LNCaP clone FGC (cell line): ENCODE measurements around the gene MYEOV.

Experiments used
- DNase-seq: peaks from one replicate; pipeline ENCODE4 v3.0.0-alpha.2; 2011; ENCODE audit warnings: low read depth
- H3K4me3 ChIP-seq: 2 replicates; pipeline ENCODE4 v1.5.1; 2011; ENCODE audit warnings: mild to moderate bottlenecking, low read depth, low read length, control low read depth
- CTCF ChIP-seq: IDR thresholded peaks from 2 replicates; pipeline ENCODE4 v1.5.1; 2012; ENCODE audit warnings: mild to moderate bottlenecking; ENCODE audit not compliant: control insufficient read depth, insufficient read depth; ENCODE audit errors: extremely low read depth

Gene MYEOV

GRCh38 chr11:69339983-69340565 lies 46.1 kb downstream of the MYEOV start:
- H3K4me3 ChIP-seq: no peak overlapping the region
- no peak for TF ChIP-seq CTCF
- DNase-seq: no peak

- DNase-seq: no peak
- no peak for TF ChIP-seq CTCF
- no peak overlapping the region for H3K4me3 ChIP-seq
Observed at GRCh38 chr11:69342588-69343330, 48.8 kb downstream of the MYEOV start.

GRCh38 chr11:69343401-69344321 lies 49.7 kb downstream of the MYEOV start:
- no peak for DNase-seq
- no peak overlapping the region for H3K4me3 ChIP-seq
- TF ChIP-seq CTCF: no peak

GRCh38 chr11:69344570-69345145 lies 50.7 kb downstream of the MYEOV start:
- no peak for DNase-seq
- TF ChIP-seq CTCF: no peak
- no peak overlapping the region for H3K4me3 ChIP-seq
